Germinal center (tissue), 1 donor: ENCODE results near the gene CFAP119.

Experiments used
- DNase-seq: peaks from one replicate; pipeline ENCODE4 v3.0.0; 2012; ENCODE audit warnings: mixed read lengths, low spot score

CFAP119 gene

GRCh38 chr16:30782486-30783279 lies 20.8 kb upstream of the CFAP119 start:
- no peak for DNase-seq

DNA sequence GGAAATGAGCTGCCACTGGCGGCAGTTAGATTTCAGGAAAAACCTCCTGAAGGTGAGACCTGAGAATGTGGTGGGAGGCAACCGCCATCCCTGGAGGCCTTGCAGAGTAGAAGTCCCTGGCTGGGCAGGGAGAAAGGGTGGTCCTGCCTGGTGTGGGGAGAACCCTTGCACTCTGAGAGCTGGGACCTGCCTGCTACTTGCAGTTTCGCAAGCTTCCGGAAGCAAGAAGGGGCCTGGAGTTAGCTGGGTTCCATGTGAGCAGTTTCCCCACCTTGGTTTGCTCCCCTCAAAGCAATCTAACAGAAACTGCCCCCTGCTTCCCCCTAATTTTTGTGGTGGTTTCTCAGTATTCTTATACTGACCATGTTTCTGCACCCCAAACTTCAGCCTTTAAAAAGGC lies 18.7 kb upstream of the CFAP119 start:
- no peak for DNase-seq

- DNase-seq, result no peak
These were observed 18.2 kb upstream of the CFAP119 start for GRCh38 chr16:30780021-30780420.

GRCh38 chr16:30779596-30779995 lies 17.7 kb upstream of the CFAP119 start:
- no peak for DNase-seq

- no peak for DNase-seq
These were observed 16.8 kb upstream of the CFAP119 start for GRCh38 chr16:30778549-30779244.

GRCh38 chr16:30777591-30778297 lies 15.9 kb upstream of the CFAP119 start:
- no peak for DNase-seq

- peak; percentile 58 for DNase-seq
These were observed 13.7 kb upstream of the CFAP119 start for GRCh38 chr16:30775392-30776188.

DNA sequence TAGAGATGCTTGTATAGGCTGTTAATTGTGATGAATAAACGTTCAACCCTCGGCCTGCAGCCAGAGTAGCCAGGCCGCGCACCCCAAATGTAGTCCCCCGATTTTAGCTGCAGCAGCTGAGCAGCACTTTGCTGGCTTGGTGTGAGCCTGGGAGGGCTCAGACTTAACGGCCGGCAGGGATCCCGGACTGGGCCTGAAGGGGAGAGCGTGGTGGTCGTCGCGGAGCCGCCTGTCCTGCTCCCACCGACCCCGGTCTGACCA lies 13.2 kb upstream of the CFAP119 start:
- DNase-seq, result no peak

- no peak for DNase-seq
These were observed 12.7 kb upstream of the CFAP119 start for GRCh38 chr16:30774367-30775130.

- DNase-seq, result no peak
These were observed 12.0 kb upstream of the CFAP119 start for GRCh38 chr16:30773826-30774225.

DNA sequence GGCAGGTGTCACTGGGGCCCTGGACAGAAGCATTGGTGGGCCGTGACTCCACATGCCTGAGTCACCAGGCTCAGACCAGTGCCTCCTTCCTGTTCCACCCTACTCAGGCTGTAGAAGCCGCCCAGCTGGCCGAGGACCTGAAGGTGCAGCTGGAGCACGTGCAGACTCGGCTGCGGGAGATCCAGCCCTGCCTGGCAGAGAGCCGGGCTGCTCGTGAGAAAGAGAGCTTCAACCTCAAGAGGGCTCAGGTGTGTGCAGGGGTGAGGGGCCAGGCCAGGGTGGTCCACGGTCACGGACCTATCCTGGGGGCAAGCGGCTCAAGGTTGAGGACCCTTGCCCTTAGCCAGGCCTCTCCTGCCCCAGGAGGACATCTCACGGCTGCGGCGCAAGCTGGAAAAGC lies 9.9 kb upstream of the CFAP119 start:
- no peak for DNase-seq

- peak; percentile 49 for DNase-seq
These were observed 7.7 kb upstream of the CFAP119 start for GRCh38 chr16:30769379-30770089.

DNA sequence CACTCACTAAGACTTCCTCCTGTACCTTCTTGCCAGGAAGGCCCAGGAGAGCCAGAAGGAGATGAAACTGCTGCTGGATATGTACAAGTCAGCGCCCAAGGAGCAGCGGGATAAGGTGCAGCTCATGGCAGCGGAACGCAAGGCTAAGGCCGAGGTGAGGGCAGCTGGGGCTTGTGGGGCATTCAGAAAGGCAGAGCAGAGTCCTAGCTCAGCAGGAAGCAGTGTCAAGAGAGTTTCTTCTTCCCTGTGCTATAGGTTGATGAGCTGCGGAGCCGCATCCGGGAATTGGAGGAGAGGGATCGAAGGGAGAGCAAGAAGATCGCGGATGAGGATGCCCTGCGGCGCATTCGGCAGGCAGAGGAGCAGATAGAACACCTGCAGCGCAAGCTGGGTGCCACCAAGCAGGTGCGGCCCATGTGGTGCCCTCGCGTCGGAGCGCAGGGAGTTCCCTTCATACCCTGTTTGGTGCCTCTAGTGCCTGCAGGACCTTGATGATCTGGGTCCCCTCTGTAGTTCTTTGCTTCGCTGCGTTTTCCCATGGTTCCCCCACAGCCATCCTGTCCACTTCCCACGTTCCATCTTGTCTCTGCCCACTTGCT lies 6.8 kb upstream of the CFAP119 start:
- DNase-seq, result no peak

DNA sequence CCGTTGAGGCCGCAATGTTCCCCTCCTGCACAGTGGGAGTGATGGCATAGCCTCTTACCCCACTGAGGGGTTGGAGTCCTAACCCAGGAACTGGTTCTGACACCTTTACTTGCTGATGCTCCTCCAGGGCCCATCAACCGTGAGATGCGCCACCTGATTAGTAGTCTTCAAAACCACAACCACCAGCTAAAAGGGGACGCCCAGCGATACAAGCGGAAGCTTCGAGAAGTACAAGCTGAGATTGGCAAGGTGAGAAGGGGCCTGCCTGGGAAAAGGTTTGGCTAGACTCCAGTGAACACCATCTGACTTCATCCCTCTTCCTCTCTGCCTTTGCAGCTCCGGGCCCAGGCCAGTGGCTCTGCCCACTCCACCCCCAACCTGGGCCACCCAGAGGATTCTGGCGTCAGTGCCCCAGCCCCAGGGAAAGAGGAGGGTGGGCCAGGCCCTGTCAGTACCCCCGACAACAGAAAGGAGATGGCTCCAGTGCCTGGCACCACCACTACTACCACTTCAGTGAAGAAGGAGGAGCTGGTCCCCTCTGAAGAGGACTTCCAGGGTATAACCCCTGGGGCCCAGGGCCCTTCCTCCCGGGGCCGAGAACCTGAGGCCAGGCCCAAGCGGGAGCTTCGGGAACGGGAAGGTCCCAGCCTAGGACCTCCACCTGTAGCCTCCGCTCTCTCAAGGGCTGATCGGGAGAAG lies 6.1 kb upstream of the CFAP119 start:
- DNase-seq, result peak; percentile 70

DNA sequence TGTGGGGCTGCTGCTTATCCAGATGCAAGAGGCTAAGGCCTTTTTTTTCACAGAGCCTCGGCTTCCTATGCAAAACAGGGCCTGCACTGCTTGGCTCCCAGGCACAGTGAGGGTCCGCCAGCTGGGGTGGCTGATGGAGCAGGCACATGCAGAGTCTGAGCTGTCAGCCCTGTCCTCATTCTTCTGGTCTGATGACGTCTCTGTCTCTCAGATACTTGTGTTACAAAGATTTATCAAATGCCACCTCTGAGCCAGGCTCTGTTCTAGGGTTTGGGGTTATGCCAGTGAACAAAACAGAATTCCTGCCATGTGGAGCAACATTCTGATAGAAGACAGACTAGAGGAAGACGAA lies 5.0 kb upstream of the CFAP119 start:
- no peak for DNase-seq

DNA sequence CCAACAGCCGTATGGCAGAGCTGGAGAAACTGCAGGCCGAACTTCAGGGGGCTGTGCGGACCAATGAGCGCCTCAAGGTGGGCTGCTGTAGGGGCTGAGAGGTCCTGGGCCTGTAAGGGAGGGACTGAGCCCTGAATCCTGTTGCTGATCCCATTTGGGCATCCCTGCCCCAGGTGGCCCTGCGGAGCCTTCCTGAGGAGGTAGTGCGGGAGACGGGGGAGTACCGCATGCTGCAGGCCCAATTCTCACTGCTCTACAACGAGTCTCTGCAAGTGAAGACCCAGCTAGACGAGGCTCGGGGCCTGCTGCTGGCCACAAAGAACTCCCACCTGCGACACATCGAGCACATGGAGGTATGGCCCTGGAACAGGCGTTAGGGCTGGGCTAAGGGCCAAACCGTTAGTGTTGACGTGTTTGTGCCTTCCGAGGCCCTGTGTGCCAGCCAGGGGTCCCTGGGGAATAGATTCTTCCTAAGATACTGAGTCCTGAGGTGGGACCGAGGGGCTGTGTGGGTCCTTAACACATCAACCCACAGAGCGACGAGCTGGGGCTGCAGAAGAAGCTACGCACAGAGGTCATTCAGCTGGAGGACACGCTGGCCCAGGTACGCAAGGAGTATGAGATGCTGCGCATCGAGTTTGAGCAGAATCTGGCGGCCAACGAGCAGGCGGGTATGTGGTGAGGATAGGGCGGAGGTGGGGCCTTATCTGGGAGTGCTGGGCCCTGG lies 4.5 kb upstream of the CFAP119 start:
- no peak for DNase-seq

DNA sequence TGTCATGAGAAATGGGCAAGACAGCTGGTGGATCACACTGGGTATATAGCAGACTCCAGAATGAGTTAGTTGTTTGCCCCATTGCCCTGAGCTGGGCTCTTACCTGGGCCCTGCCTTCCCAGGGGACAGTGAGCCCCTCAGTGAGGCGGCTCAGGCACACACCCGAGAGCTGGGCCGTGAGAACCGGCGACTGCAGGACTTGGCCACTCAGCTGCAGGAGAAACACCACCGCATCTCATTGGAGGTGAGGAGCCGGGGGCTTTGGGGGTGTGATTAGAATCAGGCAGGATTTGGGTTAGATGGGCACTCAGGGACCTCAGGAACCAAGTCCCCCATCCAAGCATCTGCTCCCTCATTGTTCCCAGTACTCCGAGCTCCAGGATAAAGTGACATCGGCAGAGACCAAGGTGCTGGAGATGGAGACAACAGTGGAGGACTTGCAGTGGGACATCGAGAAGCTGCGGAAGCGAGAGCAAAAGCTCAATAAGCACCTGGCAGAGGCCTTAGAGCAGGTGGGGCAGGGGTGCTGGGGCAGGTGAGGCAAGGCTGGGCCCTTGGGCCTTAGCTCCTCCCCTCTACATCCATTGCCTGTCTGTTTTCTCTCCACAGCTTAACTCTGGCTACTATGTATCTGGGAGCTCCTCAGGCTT lies 3.1 kb upstream of the CFAP119 start:
- no peak for DNase-seq

GRCh38 chr16:30764086-30764485 lies 2.2 kb upstream of the CFAP119 start:
- no peak for DNase-seq
